ENCODE measurements around the gene FGD5. TPM values are rescaled to one million over a fixed set of nuclear protein-coding genes. Genes with fewer than 3 reads are reported as not detected.

Gene FGD5
- total and polyA plus RNA-seq, 9 of the 15 experiments (the other 6 are each of a cell fraction or from before 2014, with no cell fraction given), result 0.18 TPM; not detected in 8

- Histone ChIP-seq H4K20me1 (replicated peaks; ENCODE audit: control insufficient read depth, insufficient read depth, low read length) (no peaks in the 10 kb centered on the region), H3K9ac (ENCODE audit: insufficient read depth in 1 of 2, low read depth in 2 of 2, low read length in 2 of 2) (no peak overlapping the region), H3K27ac (ENCODE audit: extremely low read depth, low read depth, low read length) (no peak overlapping the region), H3K79me2 (ENCODE audit: control insufficient read depth, insufficient read depth, low read length) (no peaks in the 10 kb centered on the region), H2AFZ (ENCODE audit: low read depth, low read length) (no peak overlapping the region), H3K4me1 (replicated peaks in 1 of 2; ENCODE audit: control insufficient read depth in 2 of 2, insufficient read depth in 2 of 2, low read length in 2 of 2) (peaks cover 0 to 5% of the 10 kb centered on the region in 2 experiments; a peak in 3 of 5 replicates), H3K4me3 (no peak overlapping the region), H3K4me2 (ENCODE audit: insufficient read depth, low read length) (no peak overlapping the region), H3K27me3 (ENCODE audit: control insufficient read depth in 2 of 2, insufficient read depth in 2 of 2, low read length in 2 of 2) (peaks cover 32 to 88% of the 10 kb centered on the region in 2 experiments), H3K9me1 (ENCODE audit: control insufficient read depth, insufficient read depth, low read length) (no peaks in the 10 kb centered on the region), H3K36me3 (ENCODE audit: control insufficient read depth, insufficient read depth, low read length) (no peaks in the 10 kb centered on the region), H3K9me3 (replicated peaks; ENCODE audit: control insufficient read depth, insufficient read depth, low read depth, low read length) (no peaks in the 10 kb centered on the region)
- no TSS peak for BruUV-seq (replicated peaks)
- 0% methylated on average over 9 of the region's 9 CpGs for WGBS (ENCODE audit: insufficient coverage, low coverage, missing lambda C conversion rate)
- FAIRE-seq, result no peak
- CTCF ChIA-PET (ENCODE audit: low intra/inter-chr PET ratio), result no interaction called here
- ATAC-seq, result no peak
- POLR2A ChIA-PET, result no interaction called here
- DNase-seq (ENCODE audit: extremely low read depth in 1 of 4, low spot score in 3 of 4), result no peak
- no peak for TF ChIP-seq CBFB (CRISPR knock-in tag; IDR thresholded peaks at IDR 0.05)
- in situ Hi-C loops (cut with MboI) (no loop called here), intact Hi-C loops (cut with micrococcal nuclease) (no loop called here)
Observed at GRCh38 chr3:14801031-14801430, 17.7 kb upstream of the FGD5 start.

- in situ Hi-C loops (cut with MboI), result no loop called here
- Histone ChIP-seq H3K9me1 (ENCODE audit: control insufficient read depth, insufficient read depth, low read length) (no peaks in the 10 kb centered on the region), H3K9me3 (replicated peaks; ENCODE audit: control insufficient read depth, insufficient read depth, low read depth, low read length) (no peaks in the 10 kb centered on the region), H3K36me3 (ENCODE audit: control insufficient read depth, insufficient read depth, low read length) (no peaks in the 10 kb centered on the region), H3K4me2 (ENCODE audit: insufficient read depth, low read length) (no peak overlapping the region), H3K4me1 (replicated peaks in 1 of 2; ENCODE audit: control insufficient read depth in 2 of 2, insufficient read depth in 2 of 2, low read length in 2 of 2) (peaks cover 0 to 5% of the 10 kb centered on the region in 2 experiments; a peak in 3 of 5 replicates), H3K79me2 (ENCODE audit: control insufficient read depth, insufficient read depth, low read length) (no peaks in the 10 kb centered on the region), H4K20me1 (replicated peaks; ENCODE audit: control insufficient read depth, insufficient read depth, low read length) (peaks cover 1% of the 10 kb centered on the region; the same call in 1 of the 2 replicates), H3K27ac (ENCODE audit: extremely low read depth, low read depth, low read length) (no peak overlapping the region), H3K27me3 (ENCODE audit: control insufficient read depth in 2 of 2, insufficient read depth in 2 of 2, low read length in 2 of 2) (peaks cover 30 to 88% of the 10 kb centered on the region in 2 experiments), H3K4me3 (no peak overlapping the region), H2AFZ (ENCODE audit: low read depth, low read length) (no peak overlapping the region), H3K9ac (ENCODE audit: insufficient read depth in 1 of 2, low read depth in 2 of 2, low read length in 2 of 2) (peak overlapping the region in 1 of 2 experiments; percentile 6; a peak in 1 of 4 replicates)
- no TSS peak for BruUV-seq (replicated peaks)
- DNase-seq (ENCODE audit: extremely low read depth in 1 of 4, low spot score in 3 of 4), result no peak
- WGBS (ENCODE audit: insufficient coverage, low coverage, missing lambda C conversion rate), result under 1% methylated on average over 10 of the region's 10 CpGs
- intact Hi-C loops (cut with micrococcal nuclease), result no loop called here
- FAIRE-seq, result no peak
- ATAC-seq, result no peak
- CTCF ChIA-PET (ENCODE audit: low intra/inter-chr PET ratio), result no interaction called here
- POLR2A ChIA-PET, result interaction anchor here (0.6 to 0.7 kb wide), 2 partner anchors 20 to 983 kb away, joined by 3 read pairs; no protein-coding TSS in a partner anchor
- TF ChIP-seq PRDM10 (IDR thresholded peaks at IDR 0.05; ENCODE audit: partially characterized antibody) (no peak), HNRNPLL (IDR thresholded peaks at IDR 0.05; ENCODE audit: low read depth, low read length, poor library complexity, severe bottlenecking) (no peak), SETDB1 (IDR thresholded peaks at IDR 0.05; ENCODE audit: low read length) (no peak), ELF4 (CRISPR knock-in tag; IDR thresholded peaks at IDR 0.05) (no peak), E4F1 (CRISPR knock-in tag; IDR thresholded peaks at IDR 0.05; ENCODE audit: borderline replicate concordance) (no peak), MEIS2 (IDR thresholded peaks at IDR 0.05; ENCODE audit: partially characterized antibody) (no peak), TEAD4 (IDR thresholded peaks at IDR 0.05; ENCODE audit: low read length) (no peak), TEAD4 (CRISPR knock-in tag; IDR thresholded peaks at IDR 0.05; ENCODE audit: borderline replicate concordance) (no peak)
Observed at GRCh38 chr3:14801668-14802380, 16.9 kb upstream of the FGD5 start.

Data from K562 (cell line).